Left lung (tissue), 10 donors: Measurements from ENCODE around the gene COL25A1. TPM values are rescaled to one million over a fixed set of nuclear protein-coding genes. Genes with fewer than 3 reads are reported as not detected.

ENCODE experiments used
- ATAC-seq: fragments of 200-7000 bp; cut with Tn5 transposase; one replicate; pipeline ENCODE4 v1.9.1; 2020; ENCODE audit warnings: moderate library complexity
- DNase-seq, 4 donors: peaks; one replicate each; pipeline ENCODE4 v3.0.0-alpha.2; 2013 to 2020
- H3K27ac ChIP-seq, 2 donors: fragments of 200-600 bp; sonication (generic) in 1 of 2; one replicate each; pipeline versions ENCODE4 v1.5.0 to v1.8.0; 2020 to 2021
- H3K27me3 ChIP-seq, 2 donors: fragments of 200-600 bp; sonication (generic) in 1 of 2; one replicate each; pipeline versions ENCODE4 v1.5.0 to v1.8.0; 2020 to 2021
- H3K36me3 ChIP-seq, 2 donors: fragments of 200-600 bp; sonication (generic) in 1 of 2; one replicate each; pipeline versions ENCODE4 v1.5.0 to v1.8.0; 2020 to 2021
- H3K4me1 ChIP-seq, 2 donors: fragments of 200-600 bp; one replicate each; pipeline ENCODE4 v1.8.0; 2021
- H3K4me3 ChIP-seq, 2 donors: fragments of 200-600 bp; sonication (generic) in 1 of 2; one replicate each; pipeline versions ENCODE4 v1.5.0 to v1.8.0; 2020 to 2021; ENCODE audit warnings: mild to moderate bottlenecking in 1 of 2
- H3K9me3 ChIP-seq, 2 donors: fragments of 200-600 bp; sonication (generic) in 1 of 2; one replicate each; pipeline versions ENCODE4 v1.5.0 to v1.8.0; 2020 to 2021
- intact Hi-C, 2 donors: fragments of 100-400 bp; cut with DNase I; formaldehyde crosslinking; loops; one replicate each; pipeline versions ENCODE4 v1.11.2 to v1.14.2; 2022
- polyA plus RNA-seq, 6 donors: library from polyadenylated mRNA; unstranded; fragments of 120-200 nt; gene quantifications; one replicate each; pipeline ENCODE4 v1.2.1, GENCODE V29; 2013; ENCODE audit not compliant: insufficient read length in 6 of 6
- total RNA-seq, 2 donors: library from RNA; stranded (reverse); fragmentation: NEBNext Ultra II Directional; extraction: Animal tissue kit (Norgen Biotek cat#: 25700); gene quantifications; one replicate each; pipeline ENCODE4 v1.2.1, GENCODE V29; 2021
- TF ChIP-seq, protein P1 (sequence below), 2 donors: fragments of 200-600 bp; sonication (generic) in 1 of 2; IDR thresholded peaks; one replicate each; pipeline versions ENCODE4 v1.5.0 to v1.8.0; 2021; ENCODE audit warnings: antibody characterized with exemption in 2 of 2
- donor health status: DM: no; HTN: yes; CAD: no.
- donor health status: DM: no; HTN: no; CAD: no.

COL25A1 gene
- total and polyA plus RNA-seq, 8 donors = 0.13 to 1.8 (median 1.4) TPM

DNA sequence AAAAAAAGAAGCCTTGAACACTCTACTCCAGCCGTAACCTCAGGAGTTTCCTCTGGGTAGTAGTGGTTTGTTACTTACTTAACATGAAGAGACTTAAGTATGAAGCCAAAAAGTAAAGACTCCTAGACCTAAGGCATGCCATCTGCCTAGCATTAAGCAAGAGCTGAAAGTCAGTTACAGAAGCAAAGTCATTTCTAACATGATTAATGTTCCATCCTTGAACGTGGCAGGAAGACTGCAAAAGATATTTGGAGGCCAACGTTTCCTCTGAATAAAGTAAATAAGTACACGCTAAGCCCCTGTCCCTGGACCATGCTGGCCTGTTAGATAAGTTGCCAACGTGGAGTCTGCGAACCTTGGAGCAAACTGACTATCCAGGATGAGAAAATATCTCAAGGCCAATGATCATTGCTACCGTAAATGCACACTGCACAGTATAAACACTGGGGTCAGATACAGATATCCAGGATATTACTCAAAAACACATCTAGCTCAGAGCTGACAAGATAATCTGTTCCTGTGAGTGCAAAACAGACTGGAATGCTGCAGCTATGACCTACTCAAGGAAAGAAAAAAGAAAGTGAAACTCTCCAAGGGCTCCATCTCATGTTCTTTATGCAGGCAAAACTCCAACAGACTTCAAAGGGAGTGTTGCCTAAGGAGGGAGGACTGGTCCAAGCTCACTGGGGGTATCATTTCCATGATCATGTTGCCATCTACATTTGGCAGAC is 255.8 kb downstream of the COL25A1 start:
- DNase-seq (peak in 2 of 4 donors; percentile 29 to 43), ATAC-seq (peak; percentile 52)
- H3K27ac ChIP-seq = no peak overlapping the region
- intact Hi-C loops = no loop called here
- H3K36me3 ChIP-seq = no peaks in the 10 kb centered on the region
- H3K9me3 ChIP-seq = no peaks in the 10 kb centered on the region
- H3K4me3 ChIP-seq = no peak overlapping the region
- no peaks in the 10 kb centered on the region for H3K27me3 ChIP-seq
- H3K4me1 ChIP-seq = no peaks in the 10 kb centered on the region
- TF ChIP-seq, protein P1, sequence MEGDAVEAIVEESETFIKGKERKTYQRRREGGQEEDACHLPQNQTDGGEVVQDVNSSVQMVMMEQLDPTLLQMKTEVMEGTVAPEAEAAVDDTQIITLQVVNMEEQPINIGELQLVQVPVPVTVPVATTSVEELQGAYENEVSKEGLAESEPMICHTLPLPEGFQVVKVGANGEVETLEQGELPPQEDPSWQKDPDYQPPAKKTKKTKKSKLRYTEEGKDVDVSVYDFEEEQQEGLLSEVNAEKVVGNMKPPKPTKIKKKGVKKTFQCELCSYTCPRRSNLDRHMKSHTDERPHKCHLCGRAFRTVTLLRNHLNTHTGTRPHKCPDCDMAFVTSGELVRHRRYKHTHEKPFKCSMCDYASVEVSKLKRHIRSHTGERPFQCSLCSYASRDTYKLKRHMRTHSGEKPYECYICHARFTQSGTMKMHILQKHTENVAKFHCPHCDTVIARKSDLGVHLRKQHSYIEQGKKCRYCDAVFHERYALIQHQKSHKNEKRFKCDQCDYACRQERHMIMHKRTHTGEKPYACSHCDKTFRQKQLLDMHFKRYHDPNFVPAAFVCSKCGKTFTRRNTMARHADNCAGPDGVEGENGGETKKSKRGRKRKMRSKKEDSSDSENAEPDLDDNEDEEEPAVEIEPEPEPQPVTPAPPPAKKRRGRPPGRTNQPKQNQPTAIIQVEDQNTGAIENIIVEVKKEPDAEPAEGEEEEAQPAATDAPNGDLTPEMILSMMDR (IDR thresholded peaks at IDR 0.05) = no peak

DNA sequence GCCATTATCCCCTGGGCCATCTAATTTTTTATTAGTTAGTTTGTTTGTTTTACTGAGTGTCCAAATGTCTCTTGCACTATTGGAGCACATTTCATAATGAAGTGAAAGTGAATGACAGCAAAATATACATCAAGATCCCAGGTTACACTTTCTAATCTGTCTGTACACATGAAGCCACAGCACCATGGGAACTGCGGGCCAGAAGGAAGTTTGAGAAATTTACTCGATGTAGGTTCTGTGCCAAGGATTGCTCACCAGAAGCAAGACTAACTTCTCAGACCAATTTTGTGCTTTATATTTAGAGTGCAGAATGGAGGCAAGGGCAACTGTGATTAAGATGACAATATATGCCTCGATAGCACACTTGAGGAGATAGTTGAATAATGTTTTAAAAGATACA is 258.0 kb downstream of the COL25A1 start:
- H3K4me1 ChIP-seq = no peaks in the 10 kb centered on the region
- H3K9me3 ChIP-seq = no peaks in the 10 kb centered on the region
- H3K27ac ChIP-seq = no peak overlapping the region
- no peaks in the 10 kb centered on the region for H3K27me3 ChIP-seq
- no peaks in the 10 kb centered on the region for H3K36me3 ChIP-seq
- intact Hi-C loops = no loop called here
- TF ChIP-seq, protein P1 (IDR thresholded peaks at IDR 0.05) = no peak
- H3K4me3 ChIP-seq = no peak overlapping the region
- DNase-seq (peak in 1 of 4 donors; percentile 5), ATAC-seq (no peak)

DNA sequence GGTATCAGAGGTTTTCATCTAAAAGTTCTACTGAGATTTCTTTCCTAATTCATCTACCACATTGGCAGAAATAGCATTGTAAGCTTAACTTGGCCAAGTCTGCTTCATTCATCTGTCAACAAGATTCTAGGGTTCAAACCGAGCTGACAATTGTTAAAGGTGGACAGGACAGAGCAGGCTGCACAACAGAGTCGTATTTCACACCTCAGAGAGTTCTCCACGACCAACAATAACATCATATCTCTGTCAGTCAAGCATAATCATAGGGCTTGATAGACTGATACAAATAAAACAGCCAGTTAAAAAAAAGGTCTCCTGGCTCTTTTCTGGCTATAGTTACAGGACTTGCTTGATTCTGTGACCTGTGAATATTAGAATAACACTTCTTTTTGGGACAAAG is 259.2 kb downstream of the COL25A1 start:
- no peak for ATAC-seq
- intact Hi-C loops = no loop called here
- Histone ChIP-seq H3K9me3 (no peaks in the 10 kb centered on the region), H3K4me3 (no peak overlapping the region), H3K4me1 (no peaks in the 10 kb centered on the region), H3K27me3 (no peaks in the 10 kb centered on the region), H3K36me3 (no peaks in the 10 kb centered on the region), H3K27ac (no peak overlapping the region)
- TF ChIP-seq, protein P1 (IDR thresholded peaks at IDR 0.05) = no peak
- DNase-seq = no peak

DNA sequence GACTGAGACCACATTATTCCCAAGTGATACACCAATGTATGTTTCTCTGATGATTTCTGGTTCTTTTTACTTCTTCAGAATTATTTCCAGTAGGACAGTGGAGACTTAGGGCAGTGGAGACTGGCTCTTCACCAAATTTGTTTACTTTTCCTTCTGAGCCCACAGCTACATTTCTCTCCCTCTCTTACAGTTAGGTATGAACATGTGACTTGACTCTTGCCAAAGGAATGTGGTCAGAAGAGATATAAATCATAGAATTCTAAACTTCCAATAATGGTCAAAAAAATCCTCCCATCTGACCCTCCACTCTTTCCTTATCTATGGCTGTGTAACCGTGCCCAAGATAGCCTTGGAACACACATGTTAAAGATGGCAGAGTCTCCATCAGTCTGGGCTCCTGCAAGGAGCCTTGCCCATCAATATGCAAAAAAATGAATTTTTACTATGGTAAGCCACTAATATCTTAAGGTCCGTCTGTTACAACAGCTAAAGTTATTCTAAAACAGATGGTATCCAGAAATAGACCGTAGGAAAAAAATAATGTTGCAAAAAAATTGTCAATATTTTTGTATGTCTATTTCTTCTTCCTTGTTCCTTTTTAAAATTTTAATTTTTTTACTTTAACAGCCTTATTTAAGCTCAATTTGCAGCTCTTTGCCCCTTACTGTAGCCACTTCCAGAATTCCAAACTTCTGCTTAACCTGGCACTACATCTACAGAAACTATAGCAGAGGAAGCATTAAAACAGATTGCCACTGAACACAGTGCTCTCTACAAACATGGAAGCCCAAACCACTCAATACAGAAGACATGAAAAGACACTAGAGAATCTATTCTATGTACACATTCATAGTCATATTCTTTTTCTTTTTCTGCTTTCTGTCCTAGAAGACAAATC is 260.7 kb downstream of the COL25A1 start:
- DNase-seq (no peak), ATAC-seq (no peak)
- TF ChIP-seq, protein P1 (IDR thresholded peaks at IDR 0.05) = no peak
- no peak overlapping the region for H3K27ac ChIP-seq
- H3K9me3 ChIP-seq = no peaks in the 10 kb centered on the region
- intact Hi-C loops = no loop called here
- H3K27me3 ChIP-seq = no peaks in the 10 kb centered on the region
- no peaks in the 10 kb centered on the region for H3K36me3 ChIP-seq
- no peak overlapping the region for H3K4me3 ChIP-seq
- no peaks in the 10 kb centered on the region for H3K4me1 ChIP-seq

DNA sequence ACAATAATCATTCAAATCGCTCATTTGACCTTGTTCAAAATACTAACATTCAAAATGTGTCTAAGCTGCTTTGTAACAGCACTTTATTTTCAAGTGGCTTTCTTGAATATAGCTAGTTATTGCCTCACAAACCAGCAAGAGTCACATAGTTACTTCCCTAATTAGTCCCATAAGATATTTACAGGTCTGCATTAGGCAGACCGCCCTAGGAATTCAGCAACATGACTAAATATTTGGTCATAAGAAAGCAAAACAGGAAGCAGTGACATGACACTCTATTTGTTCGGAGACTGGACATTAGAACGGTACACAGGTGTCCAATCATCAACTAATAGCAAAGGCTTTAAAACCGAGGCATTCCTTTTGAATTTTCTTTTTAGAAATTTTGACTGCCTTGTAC is 262.0 kb downstream of the COL25A1 start:
- Histone ChIP-seq H3K4me1 (no peaks in the 10 kb centered on the region), H3K27ac (no peak overlapping the region), H3K4me3 (no peak overlapping the region), H3K36me3 (no peaks in the 10 kb centered on the region), H3K27me3 (no peaks in the 10 kb centered on the region), H3K9me3 (no peaks in the 10 kb centered on the region)
- no peak for DNase-seq
- ATAC-seq = no peak
- TF ChIP-seq, protein P1 (IDR thresholded peaks at IDR 0.05) = no peak
- intact Hi-C loops = no loop called here
